Activated CD4-positive, alpha-beta T cell treated with anti-CD3 and anti-CD28 coated beads for 48 hours (primary cell): ENCODE results near the gene PEDS1.

Experiments used
- DNase-seq: peaks from one replicate; pipeline ENCODE4 v3.0.0-alpha.2; 2020

The PEDS1 gene

GRCh38 chr20:50130356-50130723 lies 23.2 kb downstream of the PEDS1 start:
- DNase-seq, result no peak

GRCh38 chr20:50129662-50130355 lies 23.7 kb downstream of the PEDS1 start:
- DNase-seq, result peak; percentile 41

GRCh38 chr20:50128520-50128905 lies 25.0 kb downstream of the PEDS1 start:
- no peak for DNase-seq

DNA sequence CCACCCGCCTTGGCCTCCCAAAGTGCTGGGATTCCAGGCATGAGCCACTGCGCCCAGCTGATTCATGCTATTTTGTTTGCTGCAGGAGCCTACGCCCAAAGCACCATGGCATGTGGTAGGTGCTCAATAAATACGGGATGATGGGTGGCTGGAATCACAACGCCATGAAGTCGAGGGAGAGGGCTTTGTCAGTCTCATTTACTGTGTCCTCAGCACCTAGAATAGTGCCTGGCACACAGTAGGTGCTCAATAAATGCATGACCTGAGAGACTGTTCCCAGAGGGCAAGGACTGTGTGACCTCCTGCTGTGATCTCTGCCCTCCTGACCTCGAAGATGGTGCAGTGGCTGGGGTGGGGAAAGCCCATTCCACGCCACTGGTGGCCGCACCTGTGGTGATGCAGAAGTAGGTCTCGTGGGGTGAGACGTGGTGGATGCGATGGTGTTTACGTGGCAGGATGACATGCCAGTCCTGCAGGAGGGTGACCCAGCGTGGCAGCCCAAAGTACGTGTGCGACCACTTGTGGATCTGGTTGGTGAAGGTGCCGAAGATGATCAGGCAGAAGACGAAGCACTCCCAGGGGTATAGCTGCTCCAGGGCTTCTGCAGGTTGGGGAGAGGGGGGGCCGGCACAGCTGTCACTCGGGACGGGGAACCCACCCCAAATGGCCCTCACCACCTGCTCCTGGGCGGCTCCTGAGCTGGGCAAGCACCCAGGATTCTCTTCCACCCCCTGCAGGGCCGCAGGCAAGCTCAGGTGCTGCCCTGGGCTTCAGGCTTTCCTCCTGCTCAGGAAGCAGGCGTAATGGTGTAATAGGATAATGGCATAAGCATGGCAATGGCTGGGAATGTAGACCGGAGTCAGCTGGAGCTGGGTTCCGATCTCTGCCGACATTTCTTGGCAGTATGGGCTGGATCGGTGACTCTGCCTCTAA lies 25.7 kb downstream of the PEDS1 start:
- no peak for DNase-seq

GRCh38 chr20:50126662-50127061 lies 26.9 kb downstream of the PEDS1 start:
- DNase-seq, result no peak

GRCh38 chr20:50125279-50125678 lies 28.2 kb downstream of the PEDS1 start:
- no peak for DNase-seq

DNA sequence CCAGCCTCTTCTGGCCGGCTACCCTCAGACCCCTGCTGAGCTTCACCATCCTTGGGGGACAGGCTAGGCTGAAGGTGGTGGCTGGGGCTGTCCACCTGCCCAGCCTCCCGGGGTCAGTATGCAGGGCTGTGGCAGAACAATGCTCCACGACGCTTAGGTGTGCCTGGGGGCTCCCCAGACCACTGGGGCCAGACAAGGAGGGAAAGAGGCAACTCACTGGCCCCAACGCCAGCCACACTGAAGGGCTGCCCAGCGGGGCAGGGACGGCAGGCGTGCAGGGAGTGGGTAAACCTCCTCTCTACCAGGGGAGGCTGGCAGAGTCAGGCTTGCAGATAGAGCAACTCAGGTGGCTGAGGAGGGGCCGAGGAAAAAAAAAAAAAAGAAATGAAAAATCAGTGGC lies 29.0 kb downstream of the PEDS1 start:
- no peak for DNase-seq

DNA sequence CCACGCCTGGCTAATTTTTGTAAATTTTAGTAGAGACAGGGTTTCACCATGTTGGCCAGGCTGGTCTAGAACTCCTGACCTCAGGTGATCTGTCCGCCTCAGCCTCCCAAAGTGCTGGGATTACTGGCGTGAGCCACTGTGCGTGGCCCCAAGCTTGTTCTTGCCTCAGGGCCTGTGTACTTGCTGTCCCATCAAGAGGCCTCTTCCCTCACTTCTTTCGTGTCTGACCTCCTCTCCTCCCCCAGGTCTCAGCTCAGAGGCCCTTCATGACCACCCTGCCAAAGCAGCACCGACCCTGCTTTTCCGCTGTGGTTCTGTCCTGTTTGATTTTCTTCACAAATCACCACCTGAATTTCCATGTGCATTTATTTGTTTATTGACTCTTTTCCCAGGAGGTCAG lies 30.1 kb downstream of the PEDS1 start:
- DNase-seq, result no peak

DNA sequence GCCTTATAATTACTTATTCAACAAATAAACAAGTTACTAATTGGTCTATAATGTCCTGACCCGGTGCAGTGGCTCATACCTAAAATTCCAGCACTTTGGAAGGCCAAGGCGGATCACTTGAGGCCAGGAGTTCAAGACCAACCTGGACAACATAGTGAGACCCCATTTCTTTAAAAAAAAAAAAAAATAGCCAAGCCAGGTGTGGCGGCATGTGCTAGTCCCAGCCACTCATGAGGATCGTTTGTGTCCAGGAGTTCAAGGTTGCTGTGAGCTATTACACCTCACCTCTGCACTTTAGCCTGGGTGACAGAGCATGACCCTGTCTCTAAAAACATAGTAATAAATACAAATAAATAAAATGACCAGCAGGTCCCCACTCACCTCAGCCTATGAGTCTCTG lies 30.8 kb downstream of the PEDS1 start:
- no peak for DNase-seq

- no peak for DNase-seq
Observed at GRCh38 chr20:50121858-50122271, 31.7 kb downstream of the PEDS1 start.

GRCh38 chr20:50120935-50121693 lies 32.4 kb downstream of the PEDS1 start:
- DNase-seq, result peak; percentile 72

DNA sequence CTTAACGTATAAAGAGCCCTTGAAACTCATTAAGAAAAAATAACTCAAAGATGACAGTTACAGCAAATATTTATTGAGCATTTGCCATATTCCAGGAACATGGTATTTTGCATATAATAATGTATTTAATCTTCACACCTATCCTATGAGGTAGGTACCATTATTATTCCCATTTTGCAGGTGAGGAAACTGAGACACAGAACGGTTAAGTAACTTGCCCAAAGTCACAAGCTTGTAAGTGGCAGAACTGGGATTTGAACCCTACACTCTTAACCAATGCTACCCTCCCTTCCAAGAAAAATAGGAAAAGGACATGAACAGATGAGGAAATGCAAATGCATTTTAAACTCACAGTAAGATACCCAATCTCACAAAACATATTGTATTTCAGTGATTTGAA lies 35.3 kb downstream of the PEDS1 start:
- DNase-seq, result no peak

GRCh38 chr20:50116368-50116999 lies 37.0 kb downstream of the PEDS1 start:
- no peak for DNase-seq

DNA sequence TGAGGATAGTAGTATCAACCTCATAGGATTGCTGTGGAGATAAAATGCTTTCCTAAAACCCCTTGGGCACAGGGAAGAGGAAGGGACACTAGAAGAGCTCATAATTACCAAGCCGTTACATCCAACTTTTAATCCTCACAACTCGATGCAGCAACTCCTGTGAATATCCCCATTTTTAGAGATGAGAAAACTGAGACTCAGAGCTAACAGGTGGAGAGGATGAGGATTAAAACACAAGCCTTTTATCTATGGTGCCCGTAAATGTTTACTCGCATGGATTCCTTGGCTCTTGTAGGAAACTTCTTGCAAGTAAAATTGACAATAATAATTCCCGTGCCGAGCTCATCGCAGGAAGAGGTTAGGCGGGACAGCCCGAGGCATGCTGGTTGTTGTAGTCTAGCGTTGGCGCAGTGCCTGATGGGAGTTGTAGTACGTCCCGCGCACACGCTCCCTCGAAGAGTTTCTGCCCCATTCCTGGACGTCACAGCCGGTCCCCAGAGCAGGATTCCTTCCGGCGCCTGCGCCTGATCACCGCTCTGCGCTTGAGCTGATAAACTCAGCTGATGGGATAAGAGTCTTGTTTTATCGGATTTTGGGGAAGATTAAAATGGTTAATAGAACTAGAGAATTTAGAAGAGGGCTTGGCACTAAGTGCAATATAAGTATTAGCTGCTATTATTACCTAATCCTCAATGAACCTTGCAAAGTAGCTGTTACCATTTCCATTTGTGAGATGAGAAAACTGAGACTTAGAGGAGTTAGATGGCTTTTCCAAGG lies 37.7 kb downstream of the PEDS1 start:
- DNase-seq, result peak; percentile 94

DNA sequence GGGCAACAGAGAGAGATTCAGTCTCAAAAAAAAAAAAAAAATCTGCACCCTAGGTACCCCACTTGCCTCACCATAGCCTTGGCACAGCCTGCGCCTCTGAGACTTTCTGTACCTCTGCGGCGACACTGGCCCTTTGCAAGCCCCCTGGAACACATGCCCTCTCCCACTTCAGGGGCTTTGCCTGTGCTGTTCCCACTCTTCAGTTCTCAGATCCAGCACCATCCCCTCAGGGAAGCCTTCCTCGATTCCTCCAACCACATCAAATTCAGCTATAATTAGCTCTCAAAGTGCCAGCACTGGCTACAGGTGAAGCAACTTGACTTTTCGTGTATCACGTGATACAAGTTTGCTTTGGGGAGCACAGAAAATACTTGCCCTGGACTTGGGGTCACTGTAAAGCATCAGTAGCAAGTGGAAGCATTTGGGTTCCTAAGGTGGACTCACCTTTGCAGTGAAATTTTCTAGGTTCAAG lies 38.4 kb downstream of the PEDS1 start:
- DNase-seq, result no peak

GRCh38 chr20:50113420-50114224 lies 39.9 kb downstream of the PEDS1 start:
- no peak for DNase-seq

- DNase-seq, result peak; percentile 93
Observed at GRCh38 chr20:50112512-50113419, 40.8 kb downstream of the PEDS1 start, which contains the start of gene UBE2V1. Gene UBE2V1 (minus strand): TSS chr20:50113150. CDS start chr20:50113128, 22 bp downstream.

DNA sequence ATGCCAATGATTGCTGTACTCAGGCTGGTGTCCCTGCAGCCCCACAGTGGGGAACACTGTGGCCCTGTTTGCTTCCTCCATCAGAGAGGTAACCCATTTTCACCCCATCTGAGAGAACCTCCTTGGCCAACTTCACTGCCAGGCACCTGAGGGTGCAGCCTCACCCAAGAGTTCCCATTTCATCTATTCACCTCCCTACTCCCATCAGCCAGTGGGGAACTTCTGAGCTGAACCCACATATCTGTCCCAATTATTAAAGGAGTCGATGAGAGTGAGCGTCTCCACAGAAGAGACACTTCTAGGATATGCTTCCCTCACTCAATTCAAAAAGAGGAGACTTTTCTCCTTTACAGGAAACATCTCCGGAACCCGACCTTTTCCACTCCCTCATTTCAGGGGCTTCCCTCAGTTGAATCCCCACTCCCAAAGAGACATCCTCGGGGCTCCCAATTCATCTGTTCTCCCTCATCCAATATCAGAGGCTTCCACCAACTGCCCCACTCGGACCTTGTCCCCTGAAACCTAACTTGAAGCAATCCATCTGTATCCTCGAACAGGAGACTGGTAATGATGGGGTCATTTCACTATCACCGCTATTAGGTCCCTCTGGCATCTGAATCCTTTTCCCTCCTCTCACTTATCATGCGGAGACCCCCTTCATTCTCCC lies 41.6 kb downstream of the PEDS1 start:
- no peak for DNase-seq

GRCh38 chr20:50111120-50111828 lies 42.2 kb downstream of the PEDS1 start:
- DNase-seq, result peak; percentile 73
